Measurements from ENCODE around the gene INPP5D. TPM values are rescaled to one million over a fixed set of nuclear protein-coding genes. Genes with fewer than 3 reads are reported as not detected.

The INPP5D gene
- total RNA-seq, 1 donor from 2014 or later = 0.28 TPM

DNA sequence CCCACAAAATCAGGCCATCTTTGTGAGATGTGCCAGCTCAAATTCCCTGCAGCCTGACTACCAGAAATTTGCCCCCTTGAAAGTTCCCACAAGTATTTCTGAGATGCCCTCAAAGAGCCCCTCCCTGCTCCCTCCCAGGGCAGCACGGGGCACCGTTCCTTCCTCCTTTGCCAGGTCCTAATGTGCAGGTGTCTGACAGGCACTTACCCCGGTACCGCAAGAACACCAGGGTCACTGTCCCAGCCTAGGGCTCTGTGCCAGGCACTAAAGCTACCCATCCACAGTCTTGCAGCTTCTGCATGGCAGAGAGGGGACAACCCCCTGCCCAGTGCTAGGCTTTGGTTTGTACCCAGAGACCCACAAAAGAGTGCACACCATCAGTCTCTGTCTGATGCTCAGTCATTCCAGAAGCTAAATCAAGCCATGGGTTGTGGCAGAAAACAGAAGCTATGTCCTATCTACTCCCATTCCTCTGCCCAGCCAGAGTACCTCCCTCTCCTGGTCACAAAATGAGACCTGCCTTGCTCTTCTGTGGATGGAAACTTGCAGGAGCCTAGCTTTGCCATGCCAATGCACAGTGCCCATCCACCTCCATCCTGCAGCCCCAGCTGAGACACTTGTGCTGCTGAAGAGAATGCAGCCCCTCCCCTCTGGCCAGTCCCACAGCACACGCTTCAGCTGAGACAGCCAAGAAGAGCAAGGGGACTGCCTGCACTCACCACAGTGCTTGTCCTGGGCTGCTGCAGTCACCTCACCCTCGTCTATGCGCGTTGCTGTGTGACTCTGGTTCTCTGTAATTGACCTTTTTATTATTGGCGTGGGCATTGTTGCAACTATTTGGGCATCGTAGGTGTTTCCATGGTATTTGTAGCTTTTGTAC, 48.7 kb downstream of the INPP5D start:
- Mint-ChIP-seq H3K4me3 (no peak overlapping the region), H3K9me3 (no peaks in the 10 kb centered on the region), H3K4me1 (peaks cover 4% of the 10 kb centered on the region), H3K27ac (ENCODE audit: unreplicated experiment) (no peak overlapping the region), H3K27me3 (ENCODE audit: low read depth) (peaks cover 15% of the 10 kb centered on the region), H3K36me3 (ENCODE audit: low read depth) (no peaks in the 10 kb centered on the region)
- no peak for DNase-seq (ENCODE audit: low read depth, low spot score)
- TF ChIP-seq, protein P1, sequence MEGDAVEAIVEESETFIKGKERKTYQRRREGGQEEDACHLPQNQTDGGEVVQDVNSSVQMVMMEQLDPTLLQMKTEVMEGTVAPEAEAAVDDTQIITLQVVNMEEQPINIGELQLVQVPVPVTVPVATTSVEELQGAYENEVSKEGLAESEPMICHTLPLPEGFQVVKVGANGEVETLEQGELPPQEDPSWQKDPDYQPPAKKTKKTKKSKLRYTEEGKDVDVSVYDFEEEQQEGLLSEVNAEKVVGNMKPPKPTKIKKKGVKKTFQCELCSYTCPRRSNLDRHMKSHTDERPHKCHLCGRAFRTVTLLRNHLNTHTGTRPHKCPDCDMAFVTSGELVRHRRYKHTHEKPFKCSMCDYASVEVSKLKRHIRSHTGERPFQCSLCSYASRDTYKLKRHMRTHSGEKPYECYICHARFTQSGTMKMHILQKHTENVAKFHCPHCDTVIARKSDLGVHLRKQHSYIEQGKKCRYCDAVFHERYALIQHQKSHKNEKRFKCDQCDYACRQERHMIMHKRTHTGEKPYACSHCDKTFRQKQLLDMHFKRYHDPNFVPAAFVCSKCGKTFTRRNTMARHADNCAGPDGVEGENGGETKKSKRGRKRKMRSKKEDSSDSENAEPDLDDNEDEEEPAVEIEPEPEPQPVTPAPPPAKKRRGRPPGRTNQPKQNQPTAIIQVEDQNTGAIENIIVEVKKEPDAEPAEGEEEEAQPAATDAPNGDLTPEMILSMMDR (conservative IDR thresholded peaks at IDR 0.05) = no peak

DNA sequence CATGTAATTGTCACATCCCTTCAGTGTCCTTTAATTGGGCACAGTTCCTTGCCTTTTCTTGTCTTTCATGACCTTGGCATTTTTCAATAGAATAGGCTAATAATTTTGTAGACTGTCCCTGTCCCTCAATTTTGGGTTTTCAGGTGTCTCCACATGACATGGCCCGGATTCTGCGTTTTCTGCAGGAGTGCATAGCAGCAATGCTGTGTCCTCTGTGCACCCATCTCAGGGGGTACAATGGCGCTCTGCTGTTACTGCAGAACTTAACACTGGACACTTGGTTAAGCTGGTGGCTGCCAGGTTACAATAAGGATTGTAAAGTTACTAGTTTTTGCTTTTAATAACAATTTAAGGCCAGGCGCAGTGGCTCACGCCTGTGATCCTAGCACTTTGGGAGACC, 51.3 kb downstream of the INPP5D start:
- no peak overlapping the region for H3K27ac Mint-ChIP-seq (ENCODE audit: unreplicated experiment)
- no peaks in the 10 kb centered on the region for H3K36me3 Mint-ChIP-seq (ENCODE audit: low read depth)
- H3K9me3 Mint-ChIP-seq = no peaks in the 10 kb centered on the region
- peaks cover 15% of the 10 kb centered on the region for H3K27me3 Mint-ChIP-seq (ENCODE audit: low read depth)
- no peak overlapping the region for H3K4me3 Mint-ChIP-seq
- DNase-seq (ENCODE audit: low read depth, low spot score) = no peak
- TF ChIP-seq, protein P1 (conservative IDR thresholded peaks at IDR 0.05) = no peak
- H3K4me1 Mint-ChIP-seq = peaks cover 4% of the 10 kb centered on the region

- no peaks in the 10 kb centered on the region for H3K9me3 Mint-ChIP-seq
- H3K36me3 Mint-ChIP-seq (ENCODE audit: low read depth) = no peaks in the 10 kb centered on the region
- TF ChIP-seq, protein P1 (conservative IDR thresholded peaks at IDR 0.05) = no peak
- no peak overlapping the region for H3K27ac Mint-ChIP-seq (ENCODE audit: unreplicated experiment)
- DNase-seq (ENCODE audit: low read depth, low spot score) = no peak
- H3K4me3 Mint-ChIP-seq = no peak overlapping the region
- H3K4me1 Mint-ChIP-seq = peaks cover 4% of the 10 kb centered on the region
- peaks cover 15% of the 10 kb centered on the region for H3K27me3 Mint-ChIP-seq (ENCODE audit: low read depth)
Measured at GRCh38 chr2:233112329-233112728, 52.2 kb downstream of the INPP5D start.

GRCh38 chr2:233112776-233113452, 52.8 kb downstream of the INPP5D start:
- no peaks in the 10 kb centered on the region for H3K9me3 Mint-ChIP-seq
- TF ChIP-seq, protein P1 (conservative IDR thresholded peaks at IDR 0.05) = no peak
- no peak overlapping the region for H3K4me3 Mint-ChIP-seq
- peaks cover 15% of the 10 kb centered on the region for H3K27me3 Mint-ChIP-seq (ENCODE audit: low read depth)
- peak overlapping the region; percentile 37 for H3K27ac Mint-ChIP-seq (ENCODE audit: unreplicated experiment)
- peaks cover 4% of the 10 kb centered on the region for H3K4me1 Mint-ChIP-seq
- DNase-seq (ENCODE audit: low read depth, low spot score) = no peak
- H3K36me3 Mint-ChIP-seq (ENCODE audit: low read depth) = no peaks in the 10 kb centered on the region

- no peaks in the 10 kb centered on the region for H3K36me3 Mint-ChIP-seq (ENCODE audit: low read depth)
- no peak for DNase-seq (ENCODE audit: low read depth, low spot score)
- no peak overlapping the region for H3K27ac Mint-ChIP-seq (ENCODE audit: unreplicated experiment)
- H3K4me1 Mint-ChIP-seq = peaks cover 4% of the 10 kb centered on the region
- TF ChIP-seq, protein P1 (conservative IDR thresholded peaks at IDR 0.05) = no peak
- no peak overlapping the region for H3K4me3 Mint-ChIP-seq
- H3K9me3 Mint-ChIP-seq = no peaks in the 10 kb centered on the region
- H3K27me3 Mint-ChIP-seq (ENCODE audit: low read depth) = peaks cover 3% of the 10 kb centered on the region
Measured at GRCh38 chr2:233114421-233114861, 54.3 kb downstream of the INPP5D start.

All from neural crest cell (in vitro differentiated cells).